Right ventricle myocardium superior (tissue), 1 donor: Measurements from ENCODE around the gene ZSCAN1. TPM values are rescaled to one million over a fixed set of nuclear protein-coding genes. Genes with fewer than 3 reads are reported as not detected.
"Not testable (repeated sequence)": the region's sequence is repeated elsewhere in the genome, so short reads cannot be mapped to it uniquely, and the experiment has no call there.

Experiments
- ATAC-seq: fragments of 200-7000 bp; cut with Tn5 transposase; one replicate; pipeline ENCODE4 v1.9.1; 2020; ENCODE audit warnings: mild to moderate bottlenecking; ENCODE audit not compliant: poor library complexity
- DNase-seq: peaks from one replicate; pipeline ENCODE4 v3.0.0-alpha.2; 2020
- intact Hi-C: fragments of 100-400 bp; cut with DNase I; formaldehyde crosslinking; loops from one replicate; pipeline ENCODE4 v1.11.2; 2022
- long read RNA-seq: library from polyadenylated mRNA; unstranded; transcript quantifications from one replicate; pipeline ENCODE4 v2.0.0, GENCODE V29; 2021
- total RNA-seq: library from RNA; stranded (reverse); fragmentation: NEBNext Ultra II Directional; extraction: Animal tissue kit (Norgen Biotek cat#: 25700); gene quantifications from one replicate; pipeline ENCODE4 v1.2.1, GENCODE V29; 2021
- donor health status: DM: no; HTN: yes; CAD: no; lungs with severe emphysema.

The ZSCAN1 gene, protein sequence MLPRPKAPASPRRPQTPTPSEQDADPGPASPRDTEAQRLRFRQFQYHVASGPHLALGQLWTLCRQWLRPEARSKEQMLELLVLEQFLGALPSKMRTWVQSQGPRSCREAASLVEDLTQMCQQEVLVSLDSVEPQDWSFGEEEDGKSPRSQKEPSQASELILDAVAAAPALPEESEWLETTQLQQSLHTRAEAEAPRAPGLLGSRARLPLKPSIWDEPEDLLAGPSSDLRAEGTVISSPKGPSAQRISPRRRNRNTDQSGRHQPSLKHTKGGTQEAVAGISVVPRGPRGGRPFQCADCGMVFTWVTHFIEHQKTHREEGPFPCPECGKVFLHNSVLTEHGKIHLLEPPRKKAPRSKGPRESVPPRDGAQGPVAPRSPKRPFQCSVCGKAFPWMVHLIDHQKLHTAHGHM
- not detected for total RNA-seq
- long read RNA-seq = 0 reads

DNA sequence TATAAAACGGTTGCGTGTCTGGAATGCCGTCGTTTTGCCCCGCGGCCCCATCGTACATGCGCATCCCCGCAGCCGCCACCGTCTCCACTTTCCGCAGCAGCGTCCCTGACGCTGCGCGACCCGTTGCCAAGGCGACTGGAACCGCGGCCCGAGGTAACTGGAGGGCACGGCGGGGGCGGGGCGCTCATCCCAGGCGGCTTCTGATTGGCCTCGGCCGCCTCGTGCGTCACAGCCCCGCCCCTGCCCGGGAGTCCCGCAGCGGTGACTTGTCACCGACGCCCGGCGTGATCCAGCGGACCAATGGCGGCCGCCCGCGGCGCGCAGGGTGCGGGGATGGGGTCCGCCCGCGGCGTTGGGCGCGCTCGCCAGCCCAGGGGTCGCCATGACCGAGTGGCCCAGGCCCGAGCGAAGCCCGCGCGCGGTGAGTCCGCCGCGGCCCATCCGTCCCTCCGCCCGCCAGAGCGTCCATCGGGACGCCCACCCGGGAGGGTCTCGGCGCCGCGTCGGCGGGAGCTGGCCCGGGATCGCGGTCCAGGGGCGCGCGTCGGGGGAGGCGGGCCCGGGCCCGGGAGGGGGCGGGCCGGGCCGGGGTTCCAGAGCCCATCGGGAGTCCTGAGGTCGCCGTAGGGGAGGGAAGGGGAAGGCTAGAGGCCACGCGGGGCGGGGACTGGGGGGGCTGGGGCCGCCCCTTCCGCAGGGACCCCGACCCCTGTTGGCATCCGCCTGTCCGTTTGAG is at the start of gene ZSCAN1:
Gene ZSCAN1 (plus strand): TSS at position 285 of the 736 bp plus-strand sequence. CDS start 3,812 bp downstream, outside the sequence.
- DNase-seq (peak; percentile 91), ATAC-seq (peak; percentile 99)
- intact Hi-C loops = no loop called here

DNA sequence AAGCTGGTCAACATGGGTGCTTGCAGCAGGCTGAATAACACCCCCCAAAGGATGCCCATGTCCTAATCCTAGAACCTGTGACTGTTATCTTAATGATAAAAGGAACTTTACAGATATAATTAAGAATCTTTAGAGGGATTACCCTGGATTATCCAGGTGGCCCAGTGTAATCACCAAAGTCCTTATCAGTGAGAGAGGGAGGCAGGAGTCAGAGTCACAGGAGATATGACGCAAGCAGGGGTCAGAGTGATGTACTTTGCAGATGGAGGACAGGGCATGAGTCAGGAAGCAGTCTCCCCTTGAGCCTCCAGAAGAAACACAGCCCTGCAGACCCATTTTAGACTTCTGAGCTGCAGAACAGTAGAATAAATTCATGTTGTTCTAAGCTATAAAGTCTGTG is 41.0 kb upstream of the ZSCAN1 start:
- intact Hi-C loops = no loop called here
- ATAC-seq = no peak
- DNase-seq = no peak

- no peak for ATAC-seq
- DNase-seq = no peak
- intact Hi-C loops = no loop called here
These were observed 33.1 kb upstream of the ZSCAN1 start for GRCh38 chr19:58000677-58001076.

GRCh38 chr19:58001895-58002369 is 31.9 kb upstream of the ZSCAN1 start:
- intact Hi-C loops = no loop called here
- ATAC-seq = peak; percentile 8

DNA sequence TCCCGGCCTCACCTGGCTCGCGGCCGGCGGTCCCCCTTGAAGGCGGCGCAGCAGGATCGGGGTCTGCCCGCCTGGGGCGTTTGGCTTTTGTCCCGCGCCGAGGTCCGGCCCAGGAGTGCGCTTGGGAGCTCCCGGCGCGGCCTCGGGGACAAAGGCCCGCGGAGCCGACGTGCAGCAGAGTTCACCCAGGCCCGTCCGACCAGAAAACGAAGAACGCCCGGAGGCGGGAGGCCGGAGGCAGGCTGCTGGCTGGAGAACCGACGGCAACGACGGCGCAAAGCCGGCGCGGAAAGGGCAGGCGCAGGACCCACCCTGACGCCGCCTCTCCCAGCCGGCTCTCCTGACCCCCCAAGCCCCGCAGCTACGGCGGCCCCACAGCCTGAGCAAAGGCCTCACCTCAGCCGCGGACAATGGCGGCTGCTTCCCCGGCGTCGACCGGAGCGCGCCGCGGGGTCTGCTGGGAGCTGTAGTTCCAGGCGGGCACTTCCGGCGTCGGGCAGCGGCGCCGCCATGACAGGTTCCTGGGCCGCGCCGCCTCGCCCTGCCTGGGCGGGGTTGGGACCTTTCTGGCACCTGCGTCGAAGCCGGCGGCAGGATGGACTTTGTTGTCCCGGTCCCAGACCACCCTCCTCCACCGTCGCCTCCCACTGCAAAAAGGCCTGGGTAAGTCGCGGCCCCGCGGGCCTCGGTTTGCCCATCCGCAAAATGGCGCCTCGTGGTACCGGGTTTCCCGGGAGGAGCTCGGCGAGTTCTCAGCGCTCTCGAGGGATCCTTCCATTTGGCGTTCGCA is 31.2 kb upstream of the ZSCAN1 start, which contains the start of gene ZNF606:
Gene ZNF606 (minus strand): TSS at position 437 of the 790 bp plus-strand sequence. CDS start 1,501 bp downstream, outside the sequence.
- DNase-seq (peak; percentile 94), ATAC-seq (peak; percentile 99)
- intact Hi-C loops = no loop called here

More at GRCh38 chr19:58001895-58002369, 31.9 kb upstream of the ZSCAN1 start:
- no peak for DNase-seq

DNA sequence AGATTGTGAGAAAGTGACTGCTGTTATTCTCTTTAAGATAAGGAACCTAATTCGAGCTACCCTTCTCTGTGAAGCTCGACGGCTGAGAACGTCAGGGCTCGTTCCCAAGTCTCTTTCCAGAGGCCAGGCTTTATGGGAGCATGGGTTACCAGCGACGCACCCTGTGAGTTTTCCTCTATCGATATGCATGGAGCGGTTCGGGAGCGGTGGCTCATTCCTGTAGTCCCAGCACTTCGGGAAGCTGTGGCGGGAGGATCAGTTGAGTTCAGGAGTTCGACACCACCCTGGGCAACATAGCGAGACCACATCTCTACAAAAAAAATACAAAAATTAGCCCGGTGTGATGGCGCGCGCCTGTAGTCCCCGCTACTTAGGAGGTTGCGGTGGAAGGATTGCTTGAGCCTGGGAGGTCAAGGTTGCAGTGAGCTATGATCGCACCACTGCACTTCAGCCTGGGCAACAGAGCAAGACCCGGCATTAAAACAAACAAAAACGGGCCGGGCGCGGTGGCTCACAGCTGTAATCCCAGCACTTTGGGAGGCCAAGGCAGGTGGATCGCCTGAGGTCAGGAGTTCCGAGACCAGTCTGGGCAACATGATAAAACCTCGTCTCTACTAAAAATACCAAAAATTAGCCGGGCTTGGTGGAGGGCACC is 30.5 kb upstream of the ZSCAN1 start:
- peak; percentile 10 for ATAC-seq
- intact Hi-C loops = no loop called here
- DNase-seq = no peak

GRCh38 chr19:58007285-58007684 is 26.5 kb upstream of the ZSCAN1 start:
- intact Hi-C loops = no loop called here
- no peak for ATAC-seq
- no peak for DNase-seq

- DNase-seq, ATAC-seq, intact Hi-C loops: not testable (repeated sequence)
These were observed 24.9 kb upstream of the ZSCAN1 start for GRCh38 chr19:58008877-58009276.

GRCh38 chr19:58009301-58009665 is 24.5 kb upstream of the ZSCAN1 start:
- intact Hi-C loops = no loop called here
- DNase-seq (no peak), ATAC-seq (no peak)

GRCh38 chr19:58009666-58010301 is 24.0 kb upstream of the ZSCAN1 start:
- DNase-seq (peak; percentile 90), ATAC-seq (peak; percentile 98)
- intact Hi-C loops = no loop called here

- no peak for ATAC-seq
- no peak for DNase-seq
- intact Hi-C loops = no loop called here
These were observed 23.3 kb upstream of the ZSCAN1 start for GRCh38 chr19:58010507-58010906.

GRCh38 chr19:58014141-58014540 is 19.7 kb upstream of the ZSCAN1 start:
- intact Hi-C loops = no loop called here
- DNase-seq (no peak), ATAC-seq (no peak)

GRCh38 chr19:58020129-58020528 is 13.7 kb upstream of the ZSCAN1 start:
- no peak for DNase-seq
- intact Hi-C loops = no loop called here
- ATAC-seq = no peak

DNA sequence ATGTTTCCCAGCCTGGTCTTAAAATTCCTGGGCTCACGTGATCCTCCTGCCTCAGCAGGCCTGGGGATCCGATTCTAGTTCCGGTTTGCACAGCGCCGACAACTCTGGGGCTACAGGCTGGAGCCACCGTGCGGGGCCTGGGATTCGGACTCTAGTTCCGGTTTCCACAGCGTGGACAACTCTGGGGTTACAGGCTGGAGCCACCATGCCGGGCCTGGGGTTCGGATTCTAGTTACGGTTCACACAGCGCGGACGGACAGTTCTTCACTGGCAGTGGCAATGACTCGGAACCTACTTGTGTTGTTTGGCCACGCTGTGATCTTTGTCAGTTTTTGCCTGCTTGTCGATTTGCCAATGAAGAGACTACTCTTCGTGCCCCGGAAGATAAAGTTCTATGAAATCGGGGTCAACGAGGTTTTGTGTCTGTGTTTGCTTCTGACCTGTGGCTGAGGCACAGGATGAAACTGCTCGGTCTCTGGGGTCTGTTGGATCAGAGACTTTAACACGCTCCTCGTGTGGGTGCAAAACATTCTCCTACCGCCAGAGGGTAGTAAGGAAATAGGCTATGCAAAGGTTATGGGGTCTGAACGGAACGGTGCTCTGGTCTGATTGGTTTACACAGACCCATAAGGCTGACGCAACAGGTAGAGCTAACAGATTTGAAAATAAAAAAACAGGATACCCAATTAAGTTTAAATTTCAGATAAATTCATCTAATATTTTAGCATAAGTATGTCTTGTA is 12.1 kb upstream of the ZSCAN1 start:
- DNase-seq (no peak), ATAC-seq (peak; percentile 96)
- intact Hi-C loops = loop anchor here (2.0 kb wide), 1 partner anchor 133 kb away; no protein-coding TSS in a partner anchor

GRCh38 chr19:58022283-58022660 is 11.6 kb upstream of the ZSCAN1 start:
- DNase-seq (no peak), ATAC-seq (no peak)
- intact Hi-C loops = loop anchor here (2.0 kb wide), 1 partner anchor 133 kb away; no protein-coding TSS in a partner anchor

- ATAC-seq = no peak
- intact Hi-C loops = no loop called here
- DNase-seq = no peak
These were observed 9.2 kb upstream of the ZSCAN1 start for GRCh38 chr19:58024661-58025060.

- ATAC-seq (no peak), DNase-seq (no peak)
- intact Hi-C loops = no loop called here
These were observed 610 bp downstream of the ZSCAN1 start for GRCh38 chr19:58034477-58034793.
